WTC11 (cell line): Measurements from ENCODE around the gene AK8. TPM values are rescaled to one million over a fixed set of nuclear protein-coding genes. Genes with fewer than 3 reads are reported as not detected.

Experiments
- ATAC-seq: fragments of 200-7000 bp; cut with Tn5 transposase; 2 replicates; pipeline ENCODE4 v1.10.0; 2021; ENCODE audit warnings: mild to moderate bottlenecking, moderate library complexity
- CTCF ChIA-PET: fragments of 300-600 bp; sonication (Branson Sonifier 250); formaldehyde crosslinking; loops from one replicate; lab custom pipeline; 2021; ENCODE audit warnings: antibody characterized with exemption; lab: Charles Lee
- POLR2A ChIA-PET: fragments of 350-600 bp; sonication (Branson Sonifier 250); formaldehyde crosslinking; loops from one replicate; lab custom pipeline; 2021; ENCODE audit warnings: antibody characterized with exemption; lab: Charles Lee
- DNase-seq: peaks from one replicate; pipeline ENCODE4 v3.0.0; 2021; ENCODE audit warnings: low spot score
- H3K27ac Mint-ChIP-seq: 2 replicates; pipeline ENCODE4 v1.8.0; 2021; ENCODE audit warnings: mixed read lengths
- H3K27me3 Mint-ChIP-seq: 2 replicates; pipeline ENCODE4 v1.8.0; 2021; ENCODE audit warnings: low read depth, mild to moderate bottlenecking, moderate library complexity, mixed read lengths
- H3K36me3 Mint-ChIP-seq: 2 replicates; pipeline ENCODE4 v1.8.0; 2021; ENCODE audit warnings: mixed read lengths
- H3K4me1 Mint-ChIP-seq: 2 replicates; pipeline ENCODE4 v1.8.0; 2022; ENCODE audit warnings: mixed read lengths
- H3K4me3 Mint-ChIP-seq: 2 replicates; pipeline ENCODE4 v1.8.0; 2021; ENCODE audit warnings: mild to moderate bottlenecking, moderate library complexity, mixed read lengths
- H3K9me3 Mint-ChIP-seq: 2 replicates; pipeline ENCODE4 v1.8.0; 2021; ENCODE audit warnings: mixed read lengths
- CDX4 ChIP-seq: fragments of 250-450 bp; sonication (Bioruptor Pico); IDR thresholded peaks from 2 replicates; pipeline ENCODE4 v1.9.0; 2021; ENCODE audit warnings: moderate library complexity, mild to moderate bottlenecking, inconsistent platforms, borderline replicate concordance
- E2F4 ChIP-seq: sonication (generic); formaldehyde crosslinking; IDR thresholded peaks from 2 replicates; pipeline ENCODE4 v1.8.1; 2022; ENCODE audit warnings: low read depth, mild to moderate bottlenecking, moderate library complexity, missing genetic modification reagents, borderline replicate concordance
- FOXP4 ChIP-seq: sonication (generic); formaldehyde crosslinking; IDR thresholded peaks from 2 replicates; pipeline ENCODE4 v1.8.0; 2022; ENCODE audit warnings: mild to moderate bottlenecking, missing genetic modification reagents
- GTF2I ChIP-seq: fragments of 250-450 bp; sonication (Bioruptor Pico); conservative IDR thresholded peaks from 2 replicates; pipeline ENCODE4 v1.4.0; 2021; ENCODE audit warnings: mild to moderate bottlenecking
- JUN ChIP-seq: sonication (generic); formaldehyde crosslinking; IDR thresholded peaks from 2 replicates; pipeline ENCODE4 v1.8.0; 2023; ENCODE audit warnings: mild to moderate bottlenecking, missing genetic modification reagents
- MXD4 ChIP-seq: fragments of 250-450 bp; sonication (Bioruptor Pico); IDR thresholded peaks from 2 replicates; pipeline ENCODE4 v1.8.0; 2021; ENCODE audit warnings: mild to moderate bottlenecking, moderate library complexity, borderline replicate concordance
- NFATC4 ChIP-seq: fragments of 250-450 bp; sonication (Bioruptor Pico); IDR thresholded peaks from 2 replicates; pipeline ENCODE4 v1.9.0; 2021; ENCODE audit warnings: mild to moderate bottlenecking
- NFE2L1 ChIP-seq: sonication (generic); formaldehyde crosslinking; IDR thresholded peaks from 2 replicates; pipeline ENCODE4 v1.8.1; 2023; ENCODE audit warnings: missing genetic modification reagents
- OVOL2 ChIP-seq: fragments of 250-450 bp; sonication (Bioruptor Pico); IDR thresholded peaks from 2 replicates; pipeline ENCODE4 v1.9.0; 2021; ENCODE audit warnings: mild to moderate bottlenecking, borderline replicate concordance
- PREB ChIP-seq: sonication (generic); formaldehyde crosslinking; IDR thresholded peaks from 2 replicates; pipeline ENCODE4 v1.8.1; 2022; ENCODE audit warnings: mild to moderate bottlenecking, missing genetic modification reagents, moderate library complexity, borderline replicate concordance
- TEAD4 ChIP-seq: sonication (generic); formaldehyde crosslinking; IDR thresholded peaks from 2 replicates; pipeline ENCODE4 v1.8.0; 2022; ENCODE audit warnings: mild to moderate bottlenecking, missing genetic modification reagents
- ZNF232 ChIP-seq: sonication (generic); formaldehyde crosslinking; IDR thresholded peaks from 2 replicates; pipeline ENCODE4 v1.8.0; 2022; ENCODE audit warnings: mild to moderate bottlenecking, missing genetic modification reagents
- ZNF281 ChIP-seq: sonication (generic); formaldehyde crosslinking; IDR thresholded peaks from 2 replicates; pipeline ENCODE4 v1.8.0; 2023; ENCODE audit warnings: mild to moderate bottlenecking, missing genetic modification reagents
- ZNF512 ChIP-seq: sonication (generic); formaldehyde crosslinking; IDR thresholded peaks from 2 replicates; pipeline ENCODE4 v1.8.1; 2022; ENCODE audit warnings: missing genetic modification reagents, borderline replicate concordance
- ZNF671 ChIP-seq: fragments of 250-450 bp; sonication (Bioruptor Pico); IDR thresholded peaks from 2 replicates; pipeline ENCODE4 v1.8.0; 2021; ENCODE audit warnings: mild to moderate bottlenecking
- total RNA-seq: library from RNA; stranded (reverse); gene quantifications from 3 replicates; pipeline ENCODE4 v1.2.3, GENCODE V29; 2021

Gene AK8
- total RNA-seq, 1 experiment from 2014 or later: 0.48 TPM

GRCh38 chr9:132814937-132815336 is 63.1 kb downstream of the AK8 start:
- CTCF ChIA-PET: no interaction called here
- Mint-ChIP-seq H3K4me3 (no peak overlapping the region), H3K27ac (no peak overlapping the region), H3K4me1 (no peaks in the 10 kb centered on the region), H3K9me3 (0 out of 2 replicates have a peak, but pooled peaks cover 4% of the 10 kb centered on the region), H3K36me3 (no peaks in the 10 kb centered on the region), H3K27me3 (peaks cover 6% of the 10 kb centered on the region; the same call in 1 of the 2 replicates)
- POLR2A ChIA-PET: no interaction called here
- ATAC-seq (no peak), DNase-seq (no peak)
- no peak for TF ChIP-seq E2F4 (CRISPR knock-in tag)

- CTCF ChIA-PET: interaction anchor here (0.5 to 1.8 kb wide), 7 partner anchors 36 to 209 kb away, joined by 3 to 20 read pairs (median 4); partner anchors contain the start of genes DDX31 and GTF3C4
- no peaks in the 10 kb centered on the region for H3K36me3 Mint-ChIP-seq
Measured at GRCh38 chr9:132813115-132813771, 64.8 kb downstream of the AK8 start.

More at GRCh38 chr9:132813115-132813771, 64.8 kb downstream of the AK8 start:
- Mint-ChIP-seq H3K4me1 (no peaks in the 10 kb centered on the region), H3K27ac (no peak overlapping the region), H3K4me3 (no peak overlapping the region), H3K9me3 (0 out of 2 replicates have a peak, but pooled peaks cover under 1% of the 10 kb centered on the region), H3K27me3 (peaks cover 3% of the 10 kb centered on the region; the same call in 1 of the 2 replicates)
- no peak for TF ChIP-seq ZNF512 (CRISPR knock-in tag)
- no peak for TF ChIP-seq OVOL2 (CRISPR knock-in tag)
- TF ChIP-seq ZNF281 (CRISPR knock-in tag): no peak
- TF ChIP-seq JUN (CRISPR knock-in tag): no peak
- TF ChIP-seq FOXP4 (CRISPR knock-in tag): no peak
- no peak for TF ChIP-seq NFE2L1 (CRISPR knock-in tag)
- no peak for TF ChIP-seq ZNF671
- no peak for TF ChIP-seq MXD4 (CRISPR knock-in tag)
- no peak for TF ChIP-seq CDX4 (CRISPR knock-in tag)
- TF ChIP-seq ZNF232 (CRISPR knock-in tag): no peak
- TF ChIP-seq PREB (CRISPR knock-in tag): no peak
- TF ChIP-seq TEAD4: no peak
- TF ChIP-seq NFATC4 (CRISPR knock-in tag): no peak
- TF ChIP-seq GTF2I (CRISPR knock-in tag): no peak
- no peak for DNase-seq
- no peak for ATAC-seq
- POLR2A ChIA-PET: no interaction called here
